GM06990 (cell line): ENCODE results near the gene SEMA3E.

Source experiments
- DNase-seq: peaks from one replicate; pipeline ENCODE4 v3.0.0-alpha.2; 2011; ENCODE audit not compliant: insufficient read length; ENCODE audit errors: extremely low read depth
- H3K27me3 ChIP-seq: replicated peaks from 2 replicates; pipeline ENCODE4 v1.6.0; 2011; ENCODE audit warnings: low read length; ENCODE audit not compliant: control insufficient read depth, insufficient read depth
- H3K36me3 ChIP-seq: 2 replicates; pipeline ENCODE4 v1.5.1; 2011; ENCODE audit warnings: low read length; ENCODE audit not compliant: control insufficient read depth, insufficient read depth
- H3K4me3 ChIP-seq: replicated peaks from 2 replicates; pipeline ENCODE4 v1.5.1; 2011; ENCODE audit warnings: low read depth, mild to moderate bottlenecking, control low read depth, low read length
- CTCF ChIP-seq: IDR thresholded peaks from 2 replicates; pipeline ENCODE4 v1.5.1; 2011; ENCODE audit warnings: low read length, control low read depth, mild to moderate bottlenecking, inconsistent platforms; ENCODE audit not compliant: insufficient read depth, poor library complexity, severe bottlenecking

SEMA3E gene

GRCh38 chr7:83410989-83411591 lies 237.8 kb downstream of the SEMA3E start:
- TF ChIP-seq CTCF = peak; percentile 49
- Histone ChIP-seq H3K27me3 (no peaks in the 10 kb centered on the region), H3K4me3 (no peak overlapping the region), H3K36me3 (no peaks in the 10 kb centered on the region)
- no peak for DNase-seq

DNA sequence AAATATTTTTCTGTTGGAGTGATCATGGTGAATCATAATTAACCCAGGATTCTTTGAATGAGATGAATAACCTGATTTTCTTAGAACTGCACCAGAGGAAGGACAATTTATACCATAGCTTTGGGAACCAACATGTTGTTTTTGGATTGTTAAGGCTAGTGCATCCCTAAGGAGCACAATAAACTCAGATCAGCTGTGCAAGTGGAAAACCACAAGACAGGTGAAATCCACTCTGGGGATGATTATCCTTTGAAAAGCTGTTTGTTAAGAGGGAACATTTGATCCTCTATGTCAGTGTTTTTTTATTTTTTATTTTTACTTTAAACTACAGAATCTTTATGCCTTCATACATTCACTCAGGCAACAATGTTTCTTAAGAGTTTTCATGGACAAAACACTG lies 254.2 kb downstream of the SEMA3E start:
- DNase-seq = no peak
- H3K4me3 ChIP-seq = no peak overlapping the region
- no peaks in the 10 kb centered on the region for H3K27me3 ChIP-seq
- H3K36me3 ChIP-seq = no peaks in the 10 kb centered on the region
- TF ChIP-seq CTCF = no peak

DNA sequence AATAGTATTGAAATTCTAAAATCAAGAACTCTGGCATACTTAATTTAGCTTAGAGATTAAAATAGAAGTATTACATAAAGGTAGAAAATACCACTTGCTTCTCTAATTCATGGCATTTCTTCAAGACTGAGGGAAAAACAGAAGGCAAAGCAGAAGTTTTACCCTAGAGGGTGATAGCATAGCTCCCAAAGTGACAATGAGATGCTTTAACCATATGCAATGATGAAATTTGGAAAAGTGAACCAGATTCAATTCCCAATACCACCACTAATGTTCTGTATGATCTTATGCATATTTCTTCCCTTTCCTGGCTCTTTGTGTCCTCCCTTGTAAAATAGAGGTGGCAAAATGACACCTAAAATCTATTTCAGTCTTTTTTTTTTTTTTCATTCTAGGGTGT lies 260.5 kb downstream of the SEMA3E start:
- H3K27me3 ChIP-seq = no peaks in the 10 kb centered on the region
- H3K36me3 ChIP-seq = no peaks in the 10 kb centered on the region
- no peak for TF ChIP-seq CTCF
- DNase-seq = no peak
- no peak overlapping the region for H3K4me3 ChIP-seq

- Histone ChIP-seq H3K27me3 (no peaks in the 10 kb centered on the region), H3K4me3 (no peak overlapping the region), H3K36me3 (no peaks in the 10 kb centered on the region)
- DNase-seq = no peak
- TF ChIP-seq CTCF = no peak
Measured at GRCh38 chr7:83366629-83367028, 282.3 kb downstream of the SEMA3E start.

DNA sequence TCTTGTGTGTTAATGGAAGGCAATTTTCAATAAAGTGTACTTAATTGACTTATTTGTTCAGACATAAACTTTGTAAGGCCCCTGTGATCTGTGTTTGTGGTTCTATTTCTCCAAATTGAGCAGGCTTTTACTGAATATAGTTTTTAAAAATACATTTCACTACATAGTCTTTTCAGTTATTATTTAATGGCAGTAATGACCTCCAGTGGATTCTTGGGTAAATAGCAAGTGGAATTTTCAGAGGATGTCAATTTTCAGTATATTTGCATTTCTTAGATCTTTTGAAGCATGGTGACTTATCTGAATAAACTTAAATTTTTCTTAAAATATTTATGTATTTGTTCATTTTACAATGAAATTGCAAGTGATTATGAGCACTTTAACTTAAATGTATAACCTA lies 283.2 kb downstream of the SEMA3E start:
- no peak for DNase-seq
- TF ChIP-seq CTCF = no peak
- Histone ChIP-seq H3K36me3 (no peaks in the 10 kb centered on the region), H3K4me3 (no peak overlapping the region), H3K27me3 (no peaks in the 10 kb centered on the region)
